Suprapubic skin (tissue), 4 donors: Measurements from ENCODE around the gene HDGF. TPM values are rescaled to one million over a fixed set of nuclear protein-coding genes. Genes with fewer than 3 reads are reported as not detected.
A peak's percentile ranks its signal among the peaks of the same experiment; 100 is the strongest.

Experiments
- DNase-seq, 2 donors: peaks; one replicate each; pipeline ENCODE4 v3.0.0-alpha.2; 2019; ENCODE audit warnings: low spot score in 2 of 2
- H3K27ac ChIP-seq: fragments of 200-600 bp; sonication (generic); one replicate; pipeline ENCODE4 v1.5.1; 2019
- H3K27me3 ChIP-seq: fragments of 200-600 bp; sonication (generic); one replicate; pipeline ENCODE4 v1.5.1; 2019
- H3K36me3 ChIP-seq: fragments of 200-600 bp; sonication (generic); one replicate; pipeline ENCODE4 v1.5.1; 2019
- H3K4me1 ChIP-seq: fragments of 200-600 bp; sonication (generic); one replicate; pipeline ENCODE4 v1.5.1; 2019
- H3K4me3 ChIP-seq: fragments of 200-600 bp; sonication (generic); one replicate; pipeline ENCODE4 v1.5.1; 2019; ENCODE audit warnings: mild to moderate bottlenecking
- H3K9me3 ChIP-seq: fragments of 200-600 bp; sonication (generic); one replicate; pipeline ENCODE4 v1.5.1; 2019
- CTCF ChIP-seq, 2 donors: fragments of 200-600 bp in 1 of 2; fragments of 450-650 bp in 1 of 2; sonication (generic) in 1 of 2; IDR thresholded peaks; one replicate each; pipeline ENCODE4 v1.5.1; 2016 to 2019; ENCODE audit warnings: antibody characterized with exemption in 2 of 2, mild to moderate bottlenecking in 1 of 2, moderate library complexity in 1 of 2
- EP300 ChIP-seq: sonication (generic); formaldehyde crosslinking; IDR thresholded peaks from one replicate; pipeline ENCODE4 v1.6.1; 2017; ENCODE audit warnings: antibody characterized with exemption
- POLR2A ChIP-seq, 2 donors: fragments of 450-650 bp; IDR thresholded peaks; one replicate each; pipeline ENCODE4 v1.6.1; 2017; ENCODE audit warnings: antibody characterized with exemption in 2 of 2, mild to moderate bottlenecking in 2 of 2, moderate library complexity in 2 of 2
- POLR2AphosphoS5 ChIP-seq, 3 donors: sonication (generic); formaldehyde crosslinking; IDR thresholded peaks; one replicate each; pipeline ENCODE4 v1.6.1; 2017; ENCODE audit warnings: antibody characterized with exemption in 3 of 3
- WGBS: methylation state at CpG from one replicate; pipeline ENCODE4 v1.1.5; 2018; 5-methylcytosine and 5-hydroxymethylcytosine counted together
- total RNA-seq, 4 donors: library from RNA; depleted of rRNA; stranded (reverse); fragments of >200 nt; gene quantifications; one replicate each; pipeline ENCODE4 v1.1.0, GENCODE V29; 2016

The HDGF gene
- total RNA-seq, 4 donors from 2014 or later = 178 to 250 (median 210) TPM

GRCh38 chr1:156742017-156742416, 9.5 kb downstream of the HDGF start:
- H3K36me3 ChIP-seq = peaks cover 47% of the 10 kb centered on the region
- H3K4me3 ChIP-seq = no peak overlapping the region
- DNase-seq = no peak

GRCh38 chr1:156741481-156741983, 9.9 kb downstream of the HDGF start:
- Histone ChIP-seq H3K36me3 (peaks cover 51% of the 10 kb centered on the region), H3K4me3 (peak overlapping the region; percentile 59), H3K27me3 (no peaks in the 10 kb centered on the region), H3K27ac (peak overlapping the region; percentile 75), H3K9me3 (no peaks in the 10 kb centered on the region), H3K4me1 (peaks cover 34% of the 10 kb centered on the region)
- DNase-seq = no peak
- WGBS = 48% methylated on average over 8 of the region's 8 CpGs
- TF ChIP-seq POLR2A (IDR thresholded peaks at IDR 0.05) = no peak
- TF ChIP-seq EP300 = no peak
- TF ChIP-seq POLR2AphosphoS5 (IDR thresholded peaks at IDR 0.05) = no peak
- no peak for TF ChIP-seq CTCF (IDR thresholded peaks at IDR 0.05)

More at GRCh38 chr1:156742017-156742416, 9.5 kb downstream of the HDGF start:
- Histone ChIP-seq H3K9me3 (no peaks in the 10 kb centered on the region), H3K27me3 (no peaks in the 10 kb centered on the region), H3K4me1 (peaks cover 39% of the 10 kb centered on the region), H3K27ac (peak overlapping the region; percentile 75)
- WGBS = 80% methylated on average over 3 of the region's 3 CpGs
- TF ChIP-seq EP300 (no peak), POLR2AphosphoS5 (IDR thresholded peaks at IDR 0.05) (no peak), POLR2A (IDR thresholded peaks at IDR 0.05) (no peak), CTCF (IDR thresholded peaks at IDR 0.05) (no peak)

- WGBS = under 1% methylated on average over 27 of the region's 38 CpGs
- H3K4me3 ChIP-seq = peak within 1 kb of the TSS; percentile 59
- peak; percentile 98 to 99 for DNase-seq
- H3K4me1 ChIP-seq = peaks cover 28% of the 10 kb centered on the region
- peak within 1 kb of the TSS; percentile 75 for H3K27ac ChIP-seq
- H3K9me3 ChIP-seq = no peaks in the 10 kb centered on the region
- H3K27me3 ChIP-seq = no peaks in the 10 kb centered on the region
- TF ChIP-seq CTCF (IDR thresholded peaks at IDR 0.05) (no peak), POLR2A (IDR thresholded peaks at IDR 0.05) (peak in 1 of 2 donors; percentile 8), POLR2AphosphoS5 (IDR thresholded peaks at IDR 0.05) (peak; percentile 6 to 94 (median 79)), EP300 (no peak)
- H3K36me3 ChIP-seq = peaks cover 57% of the 10 kb centered on the region
These were observed 10.6 kb downstream of the HDGF start, which contains the start of gene MRPL24 for GRCh38 chr1:156740741-156741480. TSS of gene MRPL24 (minus strand) at chr1:156741088. CDS start at chr1:156738704, 2,384 bp downstream.

GRCh38 chr1:156740237-156740740, 11.2 kb downstream of the HDGF start:
- TF ChIP-seq EP300 (no peak), CTCF (IDR thresholded peaks at IDR 0.05) (no peak), POLR2AphosphoS5 (IDR thresholded peaks at IDR 0.05) (no peak), POLR2A (IDR thresholded peaks at IDR 0.05) (no peak)
- H3K4me1 ChIP-seq = peaks cover 22% of the 10 kb centered on the region
- H3K4me3 ChIP-seq = peak overlapping the region; percentile 59
- H3K27ac ChIP-seq = peak overlapping the region; percentile 62
- H3K27me3 ChIP-seq = no peaks in the 10 kb centered on the region
- no peaks in the 10 kb centered on the region for H3K9me3 ChIP-seq
- no peak for DNase-seq
- 16% methylated on average over 7 of the region's 7 CpGs for WGBS
- peaks cover 62% of the 10 kb centered on the region for H3K36me3 ChIP-seq

GRCh38 chr1:156738916-156739315, 12.6 kb downstream of the HDGF start:
- WGBS = 73% methylated on average over 2 of the region's 2 CpGs
- H3K9me3 ChIP-seq = no peaks in the 10 kb centered on the region
- H3K4me1 ChIP-seq = peaks cover 14% of the 10 kb centered on the region
- H3K27ac ChIP-seq = no peak overlapping the region
- peak in 1 of 2 donors; percentile 65 for DNase-seq
- H3K27me3 ChIP-seq = no peaks in the 10 kb centered on the region
- TF ChIP-seq EP300 (no peak), POLR2AphosphoS5 (IDR thresholded peaks at IDR 0.05) (no peak), POLR2A (IDR thresholded peaks at IDR 0.05) (no peak), CTCF (IDR thresholded peaks at IDR 0.05) (no peak)
- no peak overlapping the region for H3K4me3 ChIP-seq
- peaks cover 56% of the 10 kb centered on the region for H3K36me3 ChIP-seq
